Astrocyte of the cerebellum (primary cell): ENCODE data around the gene C1orf167.

ENCODE experiments used
- DNase-seq: peaks from one replicate; pipeline ENCODE4 v3.0.0-alpha.2; 2011; ENCODE audit warnings: low read depth
- H3K4me3 ChIP-seq: 2 replicates; pipeline ENCODE4 v1.5.1; 2011; ENCODE audit warnings: mild to moderate bottlenecking, low read depth, low read length, moderate library complexity
- CTCF ChIP-seq: IDR thresholded peaks from 2 replicates; pipeline ENCODE4 v1.5.1; 2012; ENCODE audit warnings: low read length, low read depth, moderate library complexity, mild to moderate bottlenecking; ENCODE audit errors: missing control alignments
- in situ Hi-C: cut with HindIII; loops from 2 replicates; pipeline ENCODE4 v1.10.0; 2017; ENCODE audit warnings: low sequenced_read_pairs

The C1orf167 gene

GRCh38 chr1:11796036-11796828 is 34.2 kb downstream of the C1orf167 start:
- no peak overlapping the region for H3K4me3 ChIP-seq
- in situ Hi-C loops: no loop called here
- DNase-seq: no peak
- no peak for TF ChIP-seq CTCF

- DNase-seq: no peak
- no peak overlapping the region for H3K4me3 ChIP-seq
- in situ Hi-C loops: no loop called here
- no peak for TF ChIP-seq CTCF
Measured at GRCh38 chr1:11797525-11798216, 35.7 kb downstream of the C1orf167 start.

GRCh38 chr1:11799099-11799498 is 37.1 kb downstream of the C1orf167 start:
- TF ChIP-seq CTCF: no peak
- in situ Hi-C loops: no loop called here
- DNase-seq: no peak
- H3K4me3 ChIP-seq: no peak overlapping the region

GRCh38 chr1:11799896-11800295 is 37.9 kb downstream of the C1orf167 start:
- no peak for TF ChIP-seq CTCF
- in situ Hi-C loops: no loop called here
- DNase-seq: no peak
- H3K4me3 ChIP-seq: no peak overlapping the region

GRCh38 chr1:11800391-11800755 is 38.4 kb downstream of the C1orf167 start:
- in situ Hi-C loops: no loop called here
- no peak for TF ChIP-seq CTCF
- H3K4me3 ChIP-seq: no peak overlapping the region
- no peak for DNase-seq

GRCh38 chr1:11800756-11801433 is 38.9 kb downstream of the C1orf167 start:
- in situ Hi-C loops: no loop called here
- DNase-seq: no peak
- H3K4me3 ChIP-seq: no peak overlapping the region
- no peak for TF ChIP-seq CTCF
